GM21526 (cell line): ENCODE results near the gene DSG4.

Source experiments
- ATAC-seq: cut with Tn5 transposase; IDR thresholded peaks from one replicate; pipeline ENCODE4 v1.9.1; 2021; ENCODE audit warnings: moderate library complexity; ENCODE audit not compliant: unreplicated experiment, low FRiP score

Gene DSG4

GRCh38 chr18:31444142-31444541 is 67.6 kb downstream of the DSG4 start:
- ATAC-seq, result no peak

- no peak for ATAC-seq
These were observed 69.3 kb downstream of the DSG4 start for GRCh38 chr18:31445908-31446307.

- no peak for ATAC-seq
These were observed 70.3 kb downstream of the DSG4 start for GRCh38 chr18:31446854-31447253.

GRCh38 chr18:31447530-31448191 is 71.1 kb downstream of the DSG4 start, which contains the start of gene DSG3:
DSG3 (plus strand) TSS chr18:31447741; CDS start chr18:31447878, 137 bp downstream.
- ATAC-seq, result no peak

GRCh38 chr18:31450409-31450808 is 73.8 kb downstream of the DSG4 start:
- ATAC-seq, result no peak

GRCh38 chr18:31451625-31452024 is 75.0 kb downstream of the DSG4 start:
- no peak for ATAC-seq

- ATAC-seq, result no peak
These were observed 77.6 kb downstream of the DSG4 start for GRCh38 chr18:31454066-31454708.
